Right ventricle myocardium inferior (tissue), 1 donor: Measurements from ENCODE around the gene RGL2. TPM values are rescaled to one million over a fixed set of nuclear protein-coding genes. Genes with fewer than 3 reads are reported as not detected.
"Not testable (repeated sequence)": the region's sequence is repeated elsewhere in the genome, so short reads cannot be mapped to it uniquely, and the experiment has no call there.

Source experiments
- ATAC-seq: fragments of 200-7000 bp; cut with Tn5 transposase; one replicate; pipeline ENCODE4 v1.9.1; 2020; ENCODE audit warnings: mild to moderate bottlenecking, moderate library complexity
- DNase-seq: peaks from one replicate; pipeline ENCODE4 v3.0.0; 2021; ENCODE audit errors: missing footprints
- intact Hi-C: fragments of 100-400 bp; cut with DNase I; formaldehyde crosslinking; loops from one replicate; pipeline ENCODE4 v1.11.0; 2022
- long read RNA-seq: library from polyadenylated mRNA; unstranded; transcript quantifications from one replicate; pipeline ENCODE4 v2.0.0, GENCODE V29; 2021
- total RNA-seq: library from RNA; stranded (reverse); fragmentation: NEBNext Ultra II Directional; extraction: Animal tissue kit (Norgen Biotek cat#: 25700); gene quantifications from one replicate; pipeline ENCODE4 v1.2.1, GENCODE V29; 2021
- donor health status: DM: no; HTN: yes; CAD: no; lungs with severe emphysema.

Gene RGL2, protein sequence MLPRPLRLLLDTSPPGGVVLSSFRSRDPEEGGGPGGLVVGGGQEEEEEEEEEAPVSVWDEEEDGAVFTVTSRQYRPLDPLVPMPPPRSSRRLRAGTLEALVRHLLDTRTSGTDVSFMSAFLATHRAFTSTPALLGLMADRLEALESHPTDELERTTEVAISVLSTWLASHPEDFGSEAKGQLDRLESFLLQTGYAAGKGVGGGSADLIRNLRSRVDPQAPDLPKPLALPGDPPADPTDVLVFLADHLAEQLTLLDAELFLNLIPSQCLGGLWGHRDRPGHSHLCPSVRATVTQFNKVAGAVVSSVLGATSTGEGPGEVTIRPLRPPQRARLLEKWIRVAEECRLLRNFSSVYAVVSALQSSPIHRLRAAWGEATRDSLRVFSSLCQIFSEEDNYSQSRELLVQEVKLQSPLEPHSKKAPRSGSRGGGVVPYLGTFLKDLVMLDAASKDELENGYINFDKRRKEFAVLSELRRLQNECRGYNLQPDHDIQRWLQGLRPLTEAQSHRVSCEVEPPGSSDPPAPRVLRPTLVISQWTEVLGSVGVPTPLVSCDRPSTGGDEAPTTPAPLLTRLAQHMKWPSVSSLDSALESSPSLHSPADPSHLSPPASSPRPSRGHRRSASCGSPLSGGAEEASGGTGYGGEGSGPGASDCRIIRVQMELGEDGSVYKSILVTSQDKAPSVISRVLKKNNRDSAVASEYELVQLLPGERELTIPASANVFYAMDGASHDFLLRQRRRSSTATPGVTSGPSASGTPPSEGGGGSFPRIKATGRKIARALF
- total RNA-seq, result 64.5 TPM
- long read RNA-seq, transcript RGL2-247 (18 exons, 3,278 nt), result major isoform, 56 of 112 reads
- long read RNA-seq, partial matches to known transcripts, result 27 of 112 reads
- long read RNA-seq, other reads (novel, unspliced or antisense), result 27 of 112 reads

DNA sequence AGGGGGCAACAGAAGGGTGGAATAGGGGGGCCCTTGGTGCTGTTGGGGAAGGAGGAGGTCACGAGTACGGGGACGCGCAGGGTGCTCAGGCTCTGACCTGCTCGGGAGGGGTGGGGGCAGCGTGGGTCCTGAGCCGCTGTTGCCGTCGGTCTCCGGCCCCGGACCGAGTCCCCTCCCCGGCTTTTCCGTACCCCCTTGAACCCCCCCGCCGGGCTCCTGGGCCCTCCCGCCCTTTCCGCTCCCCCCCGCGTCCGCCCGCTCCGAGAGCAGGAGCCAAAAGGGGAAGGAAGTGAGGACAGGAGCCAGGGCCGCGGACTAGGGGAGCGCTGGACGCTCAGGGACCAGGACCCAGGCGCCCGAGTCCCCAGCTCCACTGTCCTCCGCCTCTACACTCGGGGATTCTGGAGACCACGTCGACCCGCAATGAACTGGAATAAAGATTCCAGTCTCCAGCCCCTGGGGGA is at the start of gene RGL2:
RGL2 (minus strand) TSS at position 170 of the 464 bp plus-strand sequence. CDS start 332 bp downstream, outside the sequence.
- ATAC-seq (peak; percentile 80), DNase-seq (peak; percentile 95)
- intact Hi-C loops, result loop anchor here (2.0 kb wide), 1 partner anchor 16 kb away; the partner anchor contains the start of gene TAPBP

DNA sequence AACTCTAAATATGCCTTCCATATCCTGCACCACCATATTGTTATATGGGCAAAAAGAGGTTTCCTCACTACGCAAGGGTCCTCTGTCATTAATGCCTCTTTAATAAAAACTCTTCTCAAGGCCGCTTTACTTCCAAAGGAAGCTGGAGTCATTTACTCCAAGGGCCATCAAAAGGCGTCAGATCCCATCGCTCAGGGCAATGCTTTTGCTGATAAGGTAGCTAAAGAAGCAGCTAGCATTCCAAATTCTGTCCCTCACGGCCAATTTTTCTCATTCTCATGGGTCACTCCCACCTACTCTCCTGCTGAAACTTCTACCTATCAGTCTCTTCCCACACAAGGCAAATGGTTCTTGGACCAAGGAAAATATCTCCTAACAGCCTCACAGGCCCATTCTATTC is 49.1 kb upstream of the RGL2 start:
- DNase-seq (no peak), ATAC-seq (no peak)
- intact Hi-C loops, result no loop called here

DNA sequence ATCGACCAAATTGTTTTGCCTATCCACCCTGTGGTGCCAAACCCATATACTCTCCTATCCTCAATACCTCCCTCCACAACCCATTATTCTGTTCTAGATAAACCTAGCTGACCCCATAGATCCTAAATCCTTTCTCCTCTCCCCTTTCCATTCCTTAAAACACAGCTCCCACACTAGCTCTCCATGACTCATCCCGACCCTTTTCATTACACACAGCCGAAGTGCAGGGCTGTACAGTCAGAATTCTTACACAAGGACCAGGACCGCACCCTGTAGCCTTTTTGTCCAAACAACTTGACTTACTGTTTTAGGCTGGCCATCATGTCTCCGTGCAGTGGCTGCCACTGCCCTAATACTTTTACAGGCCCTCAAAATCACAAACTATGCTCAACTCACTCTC is 48.2 kb upstream of the RGL2 start:
- DNase-seq, intact Hi-C loops, ATAC-seq: not testable (repeated sequence)

DNA sequence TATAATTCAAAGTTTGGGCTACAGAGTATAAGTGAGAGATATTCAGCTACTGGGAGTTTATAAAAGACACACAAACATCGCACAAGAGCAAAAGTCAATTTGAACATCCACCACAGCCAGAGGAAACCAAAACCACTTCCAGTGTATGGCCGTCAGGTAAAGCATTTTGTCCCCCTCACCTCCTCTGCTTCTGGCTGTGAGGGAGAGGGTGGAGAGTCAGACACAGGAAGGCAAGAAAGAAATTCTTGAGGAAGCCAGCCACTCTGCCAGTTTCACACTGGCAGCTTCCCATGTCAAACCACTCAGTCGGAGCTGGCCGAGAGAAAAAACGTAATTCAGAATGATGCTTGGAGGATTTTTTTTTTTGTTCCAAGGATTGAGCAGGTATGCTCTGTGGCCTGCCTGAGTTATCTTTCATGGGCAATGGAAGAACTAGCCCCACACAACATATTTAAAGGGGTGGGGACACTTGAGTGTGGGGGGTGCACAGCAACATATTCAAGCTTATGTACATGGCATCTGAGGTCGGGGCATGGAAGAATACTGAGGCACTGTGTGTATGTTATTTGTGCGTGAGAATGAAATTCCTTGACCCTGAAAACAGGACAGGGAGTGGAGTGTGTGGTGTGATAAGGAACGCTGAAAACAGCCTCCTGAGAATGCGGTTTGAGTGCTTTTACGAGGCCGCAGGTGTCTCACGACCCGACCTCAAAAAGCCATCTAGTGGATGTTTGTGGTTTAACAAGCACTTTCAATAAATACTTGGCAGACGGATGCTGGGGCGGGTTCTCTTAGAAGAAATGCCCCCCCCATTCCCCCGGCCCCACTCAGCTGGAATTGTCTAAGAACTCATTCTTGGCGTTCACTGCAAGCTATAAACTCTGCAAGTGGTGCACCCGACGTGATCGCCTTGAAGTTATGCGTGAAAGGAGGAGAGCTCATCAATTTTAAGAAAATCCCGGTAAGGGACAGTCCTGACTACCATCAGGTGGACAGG is 46.3 kb upstream of the RGL2 start:
- ATAC-seq, result peak; percentile 23
- intact Hi-C loops, result no loop called here
- DNase-seq, result no peak

DNA sequence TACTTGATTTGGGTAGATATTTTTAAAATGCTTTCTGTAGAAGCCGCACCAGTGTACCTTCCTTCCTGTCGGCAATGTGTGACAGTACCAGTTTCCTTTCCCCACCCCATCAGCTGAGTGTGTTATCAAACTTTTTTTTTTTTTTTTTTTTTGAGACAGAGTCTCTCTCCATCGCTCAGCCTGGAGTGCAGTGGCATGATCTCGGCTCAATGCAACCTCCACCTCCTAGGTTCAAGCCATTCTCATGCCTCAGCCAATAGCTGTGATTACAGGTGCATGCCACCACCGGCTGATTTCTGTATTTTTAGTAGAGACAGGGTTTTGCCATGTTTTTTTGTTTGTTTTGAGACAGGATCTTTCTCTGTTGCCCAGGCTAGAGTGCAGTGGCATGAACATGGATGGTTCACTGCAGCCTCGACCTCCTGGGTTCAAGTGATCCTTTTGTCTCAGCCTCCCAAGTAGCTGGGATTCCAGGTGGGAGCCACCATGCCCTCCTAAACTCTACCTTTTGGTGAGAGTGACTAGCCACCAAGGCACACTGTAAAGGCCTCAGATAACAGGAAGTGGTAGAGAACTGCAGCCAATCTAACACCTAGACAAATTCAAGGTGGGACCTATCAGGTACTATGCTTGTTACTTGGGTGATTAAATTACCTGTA is 45.3 kb upstream of the RGL2 start:
- ATAC-seq, result no peak
- no peak for DNase-seq
- intact Hi-C loops, result no loop called here

DNA sequence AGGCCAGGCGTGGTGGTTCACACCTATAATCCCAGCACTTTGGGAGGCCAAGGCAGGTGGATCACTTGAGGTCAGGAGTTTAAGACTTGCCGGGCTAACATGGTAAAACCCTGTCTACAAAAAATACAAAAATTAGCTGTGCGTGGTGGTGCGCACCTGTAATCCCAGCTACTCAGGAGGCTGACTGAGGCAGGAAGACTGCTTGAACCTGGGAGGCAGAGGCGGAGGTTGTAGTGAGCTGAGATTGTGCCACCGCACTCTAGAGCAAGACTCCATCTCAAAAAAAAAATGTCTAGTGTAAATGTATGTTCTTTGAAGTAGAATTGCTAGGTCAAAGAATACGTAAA is 44.8 kb upstream of the RGL2 start:
- ATAC-seq, DNase-seq, intact Hi-C loops: not testable (repeated sequence)

DNA sequence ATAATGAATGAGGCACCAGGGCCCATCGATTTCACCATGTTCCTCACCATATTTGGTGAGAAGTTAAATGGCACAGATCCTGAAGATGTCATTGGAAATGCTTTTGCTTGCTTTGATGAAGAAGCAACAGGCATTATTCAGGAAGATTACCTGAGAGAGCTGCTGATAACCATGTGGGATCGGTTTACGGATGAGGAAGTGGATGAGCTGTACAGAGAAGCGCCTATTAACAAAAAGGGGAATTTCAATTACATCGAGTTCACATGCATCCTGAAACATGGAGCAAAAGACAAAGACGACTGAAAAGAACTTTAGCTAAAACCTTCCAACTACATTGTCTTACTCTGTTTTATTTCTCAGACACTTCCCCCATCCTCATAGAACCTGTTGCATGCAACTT is 40.5 kb upstream of the RGL2 start:
- DNase-seq (no peak), ATAC-seq (no peak)
- intact Hi-C loops, result no loop called here

DNA sequence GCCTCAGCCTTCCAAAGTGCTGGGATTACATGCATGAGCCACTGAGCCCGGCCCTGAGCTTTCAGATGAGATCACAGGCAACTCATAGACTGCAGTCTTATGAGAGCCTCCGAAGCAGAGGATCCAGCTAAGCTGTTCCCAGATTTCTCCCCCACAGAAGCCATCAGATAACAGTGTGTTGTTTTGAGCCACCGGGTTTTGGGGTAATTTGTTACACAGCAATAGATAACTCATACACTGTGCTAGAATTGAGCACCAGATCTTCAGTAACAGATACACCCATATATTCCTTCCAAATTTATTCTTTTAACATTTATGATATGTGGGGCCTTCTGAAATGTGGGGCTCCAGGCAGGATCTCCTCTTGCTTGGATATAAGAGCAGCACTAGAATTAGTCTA is 37.8 kb upstream of the RGL2 start:
- ATAC-seq (no peak), DNase-seq (no peak)
- intact Hi-C loops, result no loop called here

DNA sequence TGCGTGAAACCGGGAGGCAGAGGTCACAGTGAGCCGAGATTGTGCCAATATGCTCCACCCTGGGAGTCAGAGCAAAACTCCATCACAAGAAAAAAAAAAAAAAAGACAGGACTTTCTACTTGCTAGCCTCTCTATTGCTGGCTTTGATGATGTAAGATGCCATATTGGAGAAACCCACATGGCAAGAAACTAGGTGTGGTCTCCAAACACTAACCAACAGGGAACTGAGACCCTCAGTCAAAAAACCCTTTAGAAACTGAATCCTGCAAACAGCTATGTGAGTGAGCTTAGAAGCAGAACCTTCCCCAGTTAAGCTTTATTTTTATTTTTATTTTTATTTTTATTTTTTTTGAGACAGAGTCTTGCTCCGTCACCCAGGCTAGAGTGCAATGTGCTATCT is 37.2 kb upstream of the RGL2 start:
- intact Hi-C loops, result no loop called here
- DNase-seq, result no peak
- no peak for ATAC-seq

DNA sequence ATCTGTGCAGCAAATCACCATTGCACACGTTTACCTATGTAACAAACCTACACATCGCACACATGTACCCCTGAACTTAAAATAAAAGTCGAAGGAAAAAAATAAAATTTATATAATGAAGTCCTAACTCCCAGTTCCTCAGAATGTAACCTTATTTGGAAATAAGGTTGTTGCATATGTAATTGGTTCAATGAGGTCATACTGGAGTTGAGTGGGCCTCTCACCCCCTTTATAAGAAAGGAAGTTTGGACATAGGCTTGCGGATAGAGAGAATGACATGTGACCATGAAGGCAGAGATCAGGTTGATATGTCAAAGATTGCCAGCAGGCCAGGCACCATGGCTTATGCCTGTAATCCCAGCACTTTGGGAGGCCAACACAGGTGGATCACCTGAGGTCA is 34.9 kb upstream of the RGL2 start:
- intact Hi-C loops, result no loop called here
- DNase-seq, result no peak
- ATAC-seq, result no peak

DNA sequence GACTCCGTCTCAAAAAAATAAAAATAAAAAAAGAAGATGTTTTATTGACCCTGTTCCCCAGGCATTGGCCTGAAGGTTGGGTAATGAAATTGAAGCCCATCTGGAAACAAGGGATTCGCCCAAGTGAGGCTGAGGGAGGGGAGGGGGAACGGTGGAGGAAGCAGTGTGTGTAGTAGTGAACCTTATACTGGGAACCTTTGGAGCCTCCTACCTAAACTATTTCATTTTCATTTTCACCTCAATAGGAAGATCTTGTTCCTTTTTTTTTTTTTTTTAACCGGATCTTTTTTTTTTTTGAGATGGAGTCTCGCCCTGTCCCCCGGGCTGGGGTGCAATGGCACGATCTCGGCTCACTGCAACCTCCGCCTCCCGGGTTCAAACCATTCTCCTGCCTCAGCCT is 32.0 kb upstream of the RGL2 start:
- no peak for DNase-seq
- intact Hi-C loops, result no loop called here
- no peak for ATAC-seq

DNA sequence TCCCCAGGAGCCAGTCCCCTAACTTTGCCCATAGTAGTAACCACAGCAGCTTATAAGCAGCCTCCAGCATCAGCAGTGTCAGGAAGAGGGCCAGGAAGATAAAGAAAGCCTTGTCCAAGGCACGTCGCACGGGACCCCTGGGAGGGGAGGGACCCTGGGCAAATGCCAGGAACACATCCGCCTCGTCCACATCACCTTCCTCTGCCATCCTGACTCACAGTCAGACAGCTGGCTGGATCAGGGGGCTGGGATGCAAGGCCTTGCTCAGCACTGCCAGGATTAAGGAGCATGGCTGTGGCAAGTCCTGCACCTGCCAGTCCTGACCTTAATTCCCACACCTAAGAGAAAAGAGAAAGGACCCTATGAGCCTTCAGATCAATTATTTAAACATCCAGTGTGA is 30.3 kb upstream of the RGL2 start:
- DNase-seq (no peak), ATAC-seq (no peak)
- intact Hi-C loops, result no loop called here

DNA sequence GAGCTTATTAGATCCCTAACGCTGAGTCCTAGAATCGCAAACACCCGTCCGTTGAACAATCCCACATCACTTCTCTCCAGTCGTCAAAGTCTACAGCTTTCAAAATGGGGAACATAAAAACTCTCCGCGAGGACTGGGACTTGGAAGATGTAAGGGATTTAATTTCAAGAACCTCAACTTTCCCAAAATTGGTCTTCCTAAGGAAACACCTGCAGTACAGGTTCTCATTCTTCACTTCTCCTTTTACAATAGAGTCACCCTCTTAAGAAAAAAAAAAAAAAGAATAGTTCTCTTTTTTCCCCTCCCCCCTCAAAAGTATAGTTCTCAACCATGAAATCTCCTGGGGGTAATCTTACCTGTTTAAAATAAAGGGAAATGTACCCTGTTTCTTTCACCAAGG is 25.4 kb upstream of the RGL2 start:
- intact Hi-C loops, result no loop called here
- ATAC-seq (no peak), DNase-seq (no peak)

DNA sequence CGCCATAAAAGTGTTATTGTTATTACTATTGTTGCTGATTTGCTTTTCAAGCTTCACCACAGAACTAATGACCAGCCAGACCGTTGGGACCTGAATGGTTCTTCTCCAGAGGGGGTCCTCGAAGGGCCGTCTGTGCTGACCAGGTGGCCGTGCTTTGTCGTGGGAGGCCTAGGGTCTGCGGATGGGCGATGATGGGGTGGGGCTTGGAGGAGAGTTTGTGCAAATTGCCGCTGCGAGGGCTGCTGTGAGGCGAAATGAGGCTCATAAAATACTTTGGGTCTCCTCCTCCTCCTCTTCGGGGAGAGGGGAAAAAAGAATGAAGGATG is 24.8 kb upstream of the RGL2 start:
- ATAC-seq, result no peak
- DNase-seq, result no peak
- intact Hi-C loops, result no loop called here

DNA sequence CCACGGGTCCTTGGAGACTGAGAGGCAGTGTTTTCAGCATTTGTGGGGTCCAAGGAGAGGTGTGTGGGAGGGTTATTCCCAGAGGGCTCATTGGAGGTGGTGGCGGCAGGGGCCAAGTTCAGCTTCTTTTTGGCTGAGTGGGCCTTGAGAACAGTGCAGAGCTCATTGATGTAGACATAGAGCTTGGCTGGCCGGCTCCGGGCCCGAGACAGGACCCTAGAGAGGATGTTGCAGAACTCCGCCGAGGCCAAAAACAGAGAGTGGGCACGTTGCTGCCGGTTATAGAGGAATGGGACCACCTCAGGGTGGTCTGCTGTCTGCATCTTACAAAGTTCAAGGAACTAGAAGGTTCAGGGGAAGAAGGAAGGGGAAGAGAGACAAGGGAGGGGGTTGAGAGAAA is 22.5 kb upstream of the RGL2 start:
- DNase-seq (no peak), ATAC-seq (no peak)
- intact Hi-C loops, result no loop called here

DNA sequence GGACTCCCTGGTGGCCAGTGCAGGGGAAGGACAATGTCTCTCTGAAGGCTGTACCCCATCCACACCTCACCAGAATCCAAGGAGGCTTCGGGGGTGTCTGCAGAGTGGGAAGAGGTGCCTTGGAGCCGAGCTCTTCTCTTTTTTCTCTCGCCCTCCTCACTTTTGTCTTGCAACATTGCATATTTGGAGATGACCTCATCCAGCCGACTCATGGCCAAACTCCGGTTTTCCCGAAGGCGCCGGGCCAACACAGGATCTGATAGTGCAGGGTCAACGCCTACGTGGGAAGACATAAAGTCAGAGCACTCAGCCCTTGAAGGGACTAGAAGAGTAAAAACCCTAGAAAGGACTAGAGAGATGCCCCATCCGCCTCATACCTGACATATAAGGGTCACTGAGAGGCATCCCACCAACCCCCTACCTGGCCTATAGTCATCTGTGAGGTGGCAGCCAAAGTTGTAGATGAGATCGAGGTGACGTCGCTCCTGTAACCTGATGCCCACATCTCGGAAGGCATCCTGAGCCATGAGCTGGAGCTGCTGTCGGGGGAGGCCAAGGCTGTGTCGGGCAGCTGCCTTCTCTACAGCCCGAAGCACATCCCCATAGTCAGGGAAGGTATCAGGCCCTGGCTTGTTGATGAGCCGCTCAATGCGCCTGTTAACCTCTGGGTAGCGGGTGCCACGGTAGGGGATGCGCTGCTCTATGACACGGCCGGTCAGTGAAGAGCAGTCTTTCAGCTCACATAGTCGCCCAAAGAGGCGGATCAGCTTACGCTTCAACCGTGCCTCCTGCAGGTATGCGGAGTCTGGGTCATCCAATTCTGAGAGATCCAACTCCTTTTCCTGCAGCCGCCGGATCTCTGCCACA is 21.8 kb upstream of the RGL2 start:
- DNase-seq, result peak; percentile 82
- ATAC-seq, result no peak
- intact Hi-C loops, result no loop called here

DNA sequence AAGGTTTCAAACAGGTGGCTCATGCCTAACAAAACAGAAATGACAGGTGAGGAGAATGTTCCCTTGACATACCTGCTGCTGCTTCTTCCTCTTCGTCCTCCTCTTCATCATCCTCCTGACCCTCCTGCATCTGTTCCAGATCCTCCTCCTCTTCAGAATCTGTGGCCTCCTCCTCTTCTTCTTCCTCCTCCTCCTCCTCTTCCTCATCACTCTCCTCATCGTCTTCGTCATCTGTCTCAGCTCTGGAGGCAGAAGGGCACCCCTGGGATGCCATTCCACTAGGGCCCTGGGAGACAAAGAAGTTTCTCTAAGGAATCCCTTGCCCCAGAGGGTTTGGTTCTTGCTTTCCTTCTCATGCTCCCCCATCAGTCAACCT is 21.2 kb upstream of the RGL2 start:
- ATAC-seq, result no peak
- intact Hi-C loops, result no loop called here

More for the DNA sequence above, 21.2 kb upstream of the RGL2 start:
- DNase-seq, result no peak
